GM13976 (cell line): ENCODE results near the gene KLHL25.

Experiments
- DNase-seq: peaks from one replicate; pipeline ENCODE4 v3.0.0; 2012; ENCODE audit warnings: low spot score
- in situ Hi-C: fragments of 300-500 bp; cut with MboI; formaldehyde crosslinking; loops from one replicate; pipeline ENCODE4 v1.12.0; 2022; ENCODE audit warnings: low sequenced_read_pairs, mixed read lengths, inconsistent platforms; ENCODE audit not compliant: unreplicated experiment
- TF ChIP-seq, protein P1 (sequence below): IDR thresholded peaks from 2 replicates; pipeline ENCODE4 v1.5.1; 2012; ENCODE audit warnings: borderline replicate concordance, mild to moderate bottlenecking; ENCODE audit not compliant: insufficient read depth; ENCODE audit errors: extremely low read depth, missing control alignments, control extremely low read depth

KLHL25 gene

DNA sequence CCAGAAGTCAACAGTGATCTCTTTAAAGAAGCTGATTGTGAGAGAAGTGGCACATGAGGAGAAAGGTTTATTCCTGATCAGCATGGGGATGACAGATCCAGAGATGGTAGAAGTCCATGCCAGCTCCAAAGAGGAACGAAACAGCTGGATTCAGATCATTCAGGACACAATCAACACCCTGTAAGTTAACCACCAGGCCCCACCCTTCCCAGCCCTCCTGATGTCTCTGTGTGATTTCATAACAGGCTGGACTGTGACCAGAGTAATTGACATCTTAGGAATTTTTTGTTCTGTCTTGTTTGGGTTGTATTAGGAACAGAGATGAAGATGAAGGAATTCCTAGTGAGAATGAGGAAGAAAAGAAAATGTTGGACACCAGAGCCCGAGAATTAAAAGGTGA is 67.7 kb downstream of the KLHL25 start:
- TF ChIP-seq, protein P1, sequence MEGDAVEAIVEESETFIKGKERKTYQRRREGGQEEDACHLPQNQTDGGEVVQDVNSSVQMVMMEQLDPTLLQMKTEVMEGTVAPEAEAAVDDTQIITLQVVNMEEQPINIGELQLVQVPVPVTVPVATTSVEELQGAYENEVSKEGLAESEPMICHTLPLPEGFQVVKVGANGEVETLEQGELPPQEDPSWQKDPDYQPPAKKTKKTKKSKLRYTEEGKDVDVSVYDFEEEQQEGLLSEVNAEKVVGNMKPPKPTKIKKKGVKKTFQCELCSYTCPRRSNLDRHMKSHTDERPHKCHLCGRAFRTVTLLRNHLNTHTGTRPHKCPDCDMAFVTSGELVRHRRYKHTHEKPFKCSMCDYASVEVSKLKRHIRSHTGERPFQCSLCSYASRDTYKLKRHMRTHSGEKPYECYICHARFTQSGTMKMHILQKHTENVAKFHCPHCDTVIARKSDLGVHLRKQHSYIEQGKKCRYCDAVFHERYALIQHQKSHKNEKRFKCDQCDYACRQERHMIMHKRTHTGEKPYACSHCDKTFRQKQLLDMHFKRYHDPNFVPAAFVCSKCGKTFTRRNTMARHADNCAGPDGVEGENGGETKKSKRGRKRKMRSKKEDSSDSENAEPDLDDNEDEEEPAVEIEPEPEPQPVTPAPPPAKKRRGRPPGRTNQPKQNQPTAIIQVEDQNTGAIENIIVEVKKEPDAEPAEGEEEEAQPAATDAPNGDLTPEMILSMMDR, result no peak
- DNase-seq, result no peak
- in situ Hi-C loops, result loop anchor here (5.0 to 10.0 kb wide), 2 partner anchors 58 to 110 kb away; no protein-coding TSS in a partner anchor

DNA sequence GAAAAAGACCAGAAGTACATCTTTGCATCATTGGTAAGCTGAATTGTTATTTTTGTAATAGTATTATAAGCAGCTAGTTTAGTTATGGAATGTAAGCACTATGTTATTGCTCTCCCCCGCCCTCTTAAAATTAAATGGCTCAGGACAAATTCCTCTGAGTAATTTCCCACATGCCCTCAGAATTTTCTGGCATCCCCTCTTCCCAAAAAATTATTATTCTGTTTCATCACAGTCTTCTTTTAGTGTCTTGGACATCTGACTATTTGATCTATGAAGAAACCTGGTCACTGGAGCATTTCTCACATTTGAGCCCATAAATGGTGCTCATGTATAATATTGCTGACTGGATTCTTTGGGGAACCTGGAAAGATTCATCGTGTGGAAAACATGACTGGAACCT is 68.3 kb downstream of the KLHL25 start:
- in situ Hi-C loops, result loop anchor here (5.0 to 10.0 kb wide), 2 partner anchors 58 to 111 kb away; no protein-coding TSS in a partner anchor
- TF ChIP-seq, protein P1, result no peak
- no peak for DNase-seq

DNA sequence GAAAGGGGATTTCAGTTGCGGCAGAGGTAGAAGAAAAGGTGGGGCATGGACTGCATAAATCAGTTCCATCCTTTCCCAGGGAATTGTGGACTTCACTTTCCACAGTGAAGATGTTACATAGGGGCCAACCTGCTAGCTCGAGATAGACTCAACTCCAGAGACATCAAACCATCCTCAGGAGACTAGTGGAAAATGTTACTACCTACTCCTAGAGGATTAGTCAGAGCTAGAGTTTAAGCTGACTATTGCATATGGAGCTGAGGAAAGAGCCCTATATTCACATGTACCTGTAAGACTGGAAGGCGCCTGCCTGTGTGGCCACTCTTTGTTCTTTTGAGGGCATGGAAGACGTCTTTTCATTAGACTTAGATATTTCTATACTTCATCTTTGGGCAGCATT is 69.2 kb downstream of the KLHL25 start:
- in situ Hi-C loops, result loop anchor here (5.0 to 10.0 kb wide), 2 partner anchors 59 to 112 kb away; no protein-coding TSS in a partner anchor
- TF ChIP-seq, protein P1, result no peak
- no peak for DNase-seq

DNA sequence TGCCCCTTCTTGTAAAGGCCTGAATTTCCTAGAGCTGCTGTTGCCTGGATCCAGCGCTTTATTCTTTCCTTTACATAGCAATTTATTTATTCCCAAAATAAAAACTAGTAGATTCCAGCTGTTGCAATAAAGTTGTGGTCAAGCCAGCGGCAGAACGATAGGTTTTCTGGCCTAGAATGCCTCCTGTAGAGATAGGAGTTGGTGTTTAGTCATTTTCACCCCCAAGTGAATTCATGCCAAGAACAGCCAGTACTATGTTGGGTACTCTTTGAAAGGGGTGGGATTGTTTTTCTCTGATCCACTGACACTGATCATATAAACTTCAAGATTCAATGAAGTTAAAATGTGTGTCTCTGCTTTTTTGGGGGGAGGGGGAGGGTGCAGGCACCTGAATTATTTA is 69.7 kb downstream of the KLHL25 start:
- TF ChIP-seq, protein P1, result no peak
- in situ Hi-C loops, result loop anchor here (5.0 to 10.0 kb wide), 2 partner anchors 60 to 112 kb away; no protein-coding TSS in a partner anchor
- no peak for DNase-seq

DNA sequence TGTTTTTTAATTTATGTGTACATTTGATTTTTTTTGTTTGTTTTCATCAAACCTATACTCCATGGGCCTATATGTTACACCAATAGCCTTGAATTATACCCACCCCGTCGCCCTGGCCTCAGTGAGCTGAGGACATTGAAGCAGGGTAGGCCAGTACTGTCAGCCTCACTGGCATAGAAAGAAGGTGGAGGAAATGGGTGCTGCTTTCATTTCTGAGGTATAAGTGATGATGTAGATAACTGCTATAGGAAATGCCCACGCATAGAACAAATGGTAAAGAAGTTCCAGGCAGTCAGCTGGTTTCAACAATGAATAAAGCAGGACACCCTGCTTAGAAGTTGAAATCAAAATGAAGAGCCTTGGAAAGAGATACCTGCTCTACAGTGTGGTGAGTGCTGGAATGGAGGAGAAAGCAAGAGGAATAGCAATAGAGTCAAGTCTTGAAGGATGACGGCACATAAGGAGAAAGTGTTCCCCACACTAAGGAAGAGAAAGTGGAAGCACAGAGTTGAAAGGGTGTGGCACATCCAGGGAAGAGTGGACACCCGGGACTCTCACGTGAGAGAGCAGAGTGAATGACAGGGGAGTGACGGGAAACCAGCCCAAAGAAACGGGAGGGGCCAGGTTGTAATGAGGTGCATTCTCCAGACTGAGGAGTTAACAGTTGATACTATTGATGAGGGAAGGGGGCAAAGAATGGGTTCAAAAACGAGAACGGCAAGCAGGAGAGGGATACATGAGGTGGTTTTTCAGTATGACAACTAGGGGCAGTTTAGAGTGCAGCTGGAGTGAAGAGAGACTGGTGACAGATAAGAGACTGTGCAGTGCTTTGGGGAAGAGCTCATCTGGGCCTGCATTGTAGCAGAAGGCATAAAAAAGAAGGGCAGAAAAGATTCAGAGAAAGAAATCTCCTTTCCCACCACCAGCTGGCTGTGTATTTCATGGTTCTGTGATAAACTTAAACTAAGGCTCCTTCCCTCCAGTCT is 70.5 kb downstream of the KLHL25 start:
- in situ Hi-C loops, result loop anchor here (10.0 to 25.0 kb wide), 2 partner anchors 61 to 412 kb away; no protein-coding TSS in a partner anchor
- no peak for DNase-seq
- TF ChIP-seq, protein P1, result no peak

DNA sequence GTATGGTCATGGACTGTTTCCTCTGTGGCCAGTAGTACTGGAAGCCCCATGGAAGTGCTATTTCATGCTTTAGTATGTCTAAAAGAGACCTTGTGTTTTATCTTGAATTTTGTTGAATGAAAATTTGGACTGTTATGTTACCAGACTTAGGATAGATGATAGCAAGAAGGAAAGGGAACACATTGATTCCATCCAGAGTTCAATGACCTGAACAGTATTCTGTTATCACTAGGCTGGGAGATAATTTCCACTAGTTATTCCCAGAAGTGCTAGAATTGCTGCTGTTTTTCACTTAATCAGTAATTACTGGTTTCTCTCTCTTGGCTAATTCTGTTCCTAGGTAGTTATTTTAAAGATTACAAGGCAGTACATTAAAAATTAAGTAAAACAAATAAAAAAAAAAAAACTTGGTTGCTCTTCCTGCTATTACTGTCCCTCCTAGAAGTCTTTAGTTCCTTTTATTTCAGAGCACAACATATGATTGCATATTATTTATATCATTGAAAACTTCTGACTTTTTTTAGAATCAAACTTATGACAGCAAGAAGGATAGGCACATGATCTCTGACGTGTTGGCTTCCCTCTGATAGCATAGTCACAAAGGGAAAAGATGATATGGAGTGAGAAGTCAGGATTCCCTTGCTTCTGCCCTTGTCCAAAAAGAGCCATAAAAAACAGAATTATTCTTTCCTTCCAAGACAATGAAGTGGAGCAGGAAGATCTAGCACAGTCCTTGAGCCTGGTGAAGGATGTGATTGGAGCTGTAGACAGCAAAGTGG is 72.2 kb downstream of the KLHL25 start:
- TF ChIP-seq, protein P1, result no peak
- DNase-seq, result no peak
- in situ Hi-C loops, result loop anchor here (10.0 to 25.0 kb wide), 2 partner anchors 62 to 410 kb away; no protein-coding TSS in a partner anchor
